C4-2B (cell line): ENCODE measurements around the gene USP31.

ENCODE experiments used
- H3K27ac ChIP-seq: fragments of 450-650 bp; 2 replicates; pipeline ENCODE4 v1.5.1; 2017
- ZFX ChIP-seq: fragments of 450-650 bp; IDR thresholded peaks from 2 replicates; pipeline ENCODE4 v1.6.1; 2017
- TF ChIP-seq, protein P1 (sequence below): fragments of 450-650 bp; conservative IDR thresholded peaks from 2 replicates; pipeline ENCODE4 v1.5.1; 2017; ENCODE audit warnings: mild to moderate bottlenecking

The USP31 gene

DNA sequence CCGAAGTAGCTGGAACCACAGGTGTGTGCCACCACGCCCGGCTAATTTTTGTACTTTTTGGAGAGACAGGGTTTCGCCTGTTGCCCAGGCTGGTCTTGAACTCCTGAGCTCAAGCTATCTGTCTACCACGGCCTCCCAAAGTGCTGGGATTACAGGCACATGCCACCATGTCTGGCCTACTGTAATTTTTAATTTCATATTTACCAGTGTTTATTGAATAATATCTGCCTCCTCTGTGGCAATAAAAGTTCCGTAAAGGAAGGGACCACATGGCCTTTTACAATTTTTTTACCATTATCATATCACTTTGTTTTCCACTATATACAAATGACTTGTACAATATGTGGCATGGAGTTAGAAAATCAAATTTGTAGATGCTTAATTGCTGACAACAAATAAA, 7.8 kb downstream of the USP31 start:
- TF ChIP-seq, protein P1, sequence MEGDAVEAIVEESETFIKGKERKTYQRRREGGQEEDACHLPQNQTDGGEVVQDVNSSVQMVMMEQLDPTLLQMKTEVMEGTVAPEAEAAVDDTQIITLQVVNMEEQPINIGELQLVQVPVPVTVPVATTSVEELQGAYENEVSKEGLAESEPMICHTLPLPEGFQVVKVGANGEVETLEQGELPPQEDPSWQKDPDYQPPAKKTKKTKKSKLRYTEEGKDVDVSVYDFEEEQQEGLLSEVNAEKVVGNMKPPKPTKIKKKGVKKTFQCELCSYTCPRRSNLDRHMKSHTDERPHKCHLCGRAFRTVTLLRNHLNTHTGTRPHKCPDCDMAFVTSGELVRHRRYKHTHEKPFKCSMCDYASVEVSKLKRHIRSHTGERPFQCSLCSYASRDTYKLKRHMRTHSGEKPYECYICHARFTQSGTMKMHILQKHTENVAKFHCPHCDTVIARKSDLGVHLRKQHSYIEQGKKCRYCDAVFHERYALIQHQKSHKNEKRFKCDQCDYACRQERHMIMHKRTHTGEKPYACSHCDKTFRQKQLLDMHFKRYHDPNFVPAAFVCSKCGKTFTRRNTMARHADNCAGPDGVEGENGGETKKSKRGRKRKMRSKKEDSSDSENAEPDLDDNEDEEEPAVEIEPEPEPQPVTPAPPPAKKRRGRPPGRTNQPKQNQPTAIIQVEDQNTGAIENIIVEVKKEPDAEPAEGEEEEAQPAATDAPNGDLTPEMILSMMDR: no peak
- no peak for TF ChIP-seq ZFX

DNA sequence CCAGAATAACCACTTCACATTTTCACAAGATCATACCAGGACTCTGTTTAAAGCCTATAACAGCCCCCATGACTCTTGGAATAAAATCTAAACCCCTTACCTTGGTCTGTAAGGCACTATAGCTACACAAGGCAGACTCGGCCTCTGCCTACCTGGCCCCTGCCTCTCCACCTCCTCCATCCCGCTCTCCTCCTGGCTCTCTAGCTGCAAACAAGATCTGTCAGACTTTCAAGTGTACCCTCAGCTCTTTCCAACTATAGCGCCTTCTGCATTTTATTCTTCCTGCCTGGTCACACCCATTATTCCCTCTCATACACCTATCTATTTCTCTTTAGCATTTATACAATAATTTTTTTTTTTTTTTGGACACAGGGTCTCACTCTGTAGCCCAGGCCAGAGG, 8.2 kb downstream of the USP31 start:
- TF ChIP-seq ZFX: no peak
- TF ChIP-seq, protein P1: no peak
- H3K27ac ChIP-seq: no peak overlapping the region

More for the DNA sequence above, 7.8 kb downstream of the USP31 start:
- no peak overlapping the region for H3K27ac ChIP-seq

DNA sequence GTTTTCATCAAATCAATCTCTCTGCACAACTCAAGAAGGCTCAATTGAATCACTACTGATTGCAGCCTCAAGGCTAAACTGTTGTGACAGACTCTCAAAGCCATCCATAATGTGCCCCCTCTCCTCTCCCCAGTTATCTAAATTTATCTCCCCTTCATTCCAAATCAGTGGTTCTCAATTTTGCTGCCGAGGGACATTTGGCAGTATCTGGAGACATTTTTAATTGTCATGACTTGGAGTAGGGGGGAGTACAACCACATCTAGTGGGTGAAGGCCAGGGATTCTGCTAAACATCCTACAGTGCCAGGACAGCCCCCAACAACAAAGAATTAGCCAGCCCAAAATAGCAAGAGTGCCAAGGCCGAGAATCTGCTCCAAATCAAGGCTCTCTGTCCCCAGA, 9.1 kb downstream of the USP31 start:
- TF ChIP-seq, protein P1: no peak
- TF ChIP-seq ZFX: no peak
- no peak overlapping the region for H3K27ac ChIP-seq

DNA sequence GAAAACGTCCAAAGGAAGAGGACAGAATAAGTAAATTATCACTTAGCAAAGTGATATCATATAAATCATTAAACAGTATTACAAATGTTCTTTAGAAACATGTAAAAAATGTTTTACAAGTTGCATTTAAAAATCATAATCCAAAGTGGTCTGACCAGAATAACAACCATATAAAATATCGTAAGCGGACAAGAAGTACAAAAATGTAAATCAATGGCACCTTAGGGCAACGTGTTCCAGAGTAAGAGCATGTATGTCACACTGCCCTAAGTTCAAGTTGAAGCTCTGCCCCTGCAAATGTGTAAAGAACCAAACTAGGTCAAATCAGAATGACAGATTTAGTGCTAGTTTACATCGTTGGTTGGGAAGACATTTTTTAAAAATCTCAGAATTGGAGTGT, 11.4 kb downstream of the USP31 start:
- TF ChIP-seq, protein P1: no peak
- no peak for TF ChIP-seq ZFX
- H3K27ac ChIP-seq: no peak overlapping the region

DNA sequence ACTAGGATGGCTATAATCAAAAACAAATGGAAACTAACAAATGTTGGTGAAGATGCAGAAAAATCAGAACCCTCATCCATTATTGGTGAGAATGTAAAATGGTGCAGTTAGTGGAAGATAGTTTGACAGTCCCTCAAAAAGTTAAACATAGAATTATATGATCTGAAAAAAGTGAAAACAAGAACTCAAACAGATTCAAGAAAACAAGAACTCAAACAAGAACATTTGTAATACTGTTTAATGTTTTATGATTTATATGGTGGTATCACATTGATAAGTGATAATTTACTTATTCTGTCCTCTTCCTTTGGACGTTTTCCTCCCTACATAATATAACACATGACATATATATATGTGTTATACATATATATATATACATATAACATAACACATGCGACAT, 12.0 kb downstream of the USP31 start:
- TF ChIP-seq, protein P1: no peak
- no peak for TF ChIP-seq ZFX
- H3K27ac ChIP-seq: no peak overlapping the region

DNA sequence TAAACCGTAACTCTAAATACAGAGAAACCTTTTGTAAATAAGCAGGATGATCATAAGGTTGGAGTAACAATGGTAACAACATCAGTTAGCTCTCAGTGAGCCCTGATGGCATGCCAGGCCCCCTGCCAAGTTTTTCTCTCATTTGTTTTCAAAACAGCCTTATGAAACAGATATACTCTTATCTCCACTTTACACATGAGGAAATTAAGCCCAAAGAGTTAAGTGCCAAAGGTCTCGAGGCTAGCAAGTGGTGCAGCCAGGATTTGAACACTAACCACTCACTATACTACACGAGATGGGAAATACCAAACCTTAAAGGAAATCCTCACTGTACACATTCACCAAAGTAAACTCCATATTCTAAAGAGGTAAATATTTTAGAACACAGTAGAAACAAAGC, 15.0 kb downstream of the USP31 start:
- TF ChIP-seq, protein P1: no peak
- no peak for TF ChIP-seq ZFX
- H3K27ac ChIP-seq: no peak overlapping the region

DNA sequence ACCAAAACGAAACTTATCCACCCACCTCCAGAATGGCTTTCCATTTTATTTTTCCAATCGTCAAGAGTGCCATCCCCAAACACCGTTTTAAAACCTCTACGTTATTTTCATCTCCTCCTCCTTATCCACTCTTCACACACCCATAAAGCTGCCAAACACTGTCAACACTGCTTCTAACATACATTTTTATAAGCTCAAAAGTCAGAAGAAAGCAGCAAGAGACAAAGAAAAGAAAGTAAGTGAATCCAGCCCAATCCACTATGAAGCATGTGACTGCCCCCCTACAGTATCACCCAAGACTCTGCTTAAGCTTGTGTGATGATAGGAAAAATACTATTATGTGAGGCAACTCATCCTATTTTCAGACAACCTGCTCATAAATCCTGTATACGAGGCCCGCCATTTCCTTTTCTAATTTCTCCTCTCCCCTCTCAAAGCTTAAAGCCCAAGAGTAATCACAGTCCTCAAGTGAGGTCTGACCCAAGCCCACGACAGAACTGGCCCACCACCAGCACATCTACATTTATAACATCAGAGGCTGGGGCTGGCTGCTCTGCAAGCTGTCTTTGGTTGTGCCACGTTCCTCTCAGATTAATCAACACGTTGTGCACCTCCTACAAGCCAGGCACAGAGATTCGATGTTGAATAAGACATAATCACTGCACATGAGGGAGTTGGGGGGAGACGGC, 16.3 kb downstream of the USP31 start:
- TF ChIP-seq ZFX: no peak
- TF ChIP-seq, protein P1: no peak
- H3K27ac ChIP-seq: no peak overlapping the region
